ENCODE data around the gene DRICH1.
"Not testable (repeated sequence)": the region's sequence is repeated elsewhere in the genome, so short reads cannot be mapped to it uniquely, and the experiment has no call there.

Gene DRICH1

DNA sequence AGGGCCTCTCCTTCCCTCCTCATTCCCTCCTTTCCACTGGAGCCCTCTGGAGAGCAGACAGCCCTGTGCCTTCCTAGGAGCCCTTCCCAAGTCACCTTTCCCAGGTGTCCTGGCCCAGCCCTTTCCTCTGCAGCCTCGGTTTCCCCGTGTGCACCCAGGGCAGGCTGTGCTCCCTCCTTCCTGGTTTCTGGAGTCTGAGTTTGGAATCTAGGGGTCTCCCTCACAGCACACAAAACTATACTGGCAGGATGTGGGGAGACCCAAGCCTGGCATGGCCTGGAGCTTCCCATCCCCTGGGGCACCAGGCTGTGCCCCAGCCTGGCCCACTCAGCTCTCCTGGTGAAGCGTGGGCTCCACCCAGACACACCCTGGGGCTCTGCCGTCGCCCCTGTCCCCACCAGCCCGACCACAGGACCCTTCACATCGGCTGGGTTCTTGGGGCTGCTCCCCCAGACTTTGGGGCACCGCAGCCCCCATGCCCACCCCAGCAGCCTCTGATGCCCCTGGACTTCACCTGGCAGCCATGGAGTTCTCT lies 58.4 kb downstream of the DRICH1 start:
- no CpG with 5 or more reads among the region's 8 CpGs for WGBS (ENCODE audit: extremely low coverage, insufficient coverage, low lambda C conversion rate)
- not testable (repeated sequence) for H3K79me1 ChIP-seq (ENCODE audit: low read length); H3K36me3 ChIP-seq (ENCODE audit: control insufficient read depth, insufficient read depth, low read length); H3K4me2 ChIP-seq (ENCODE audit: low read length); H2BK15ac ChIP-seq (replicated peaks; ENCODE audit: low read depth); H3K4me3 ChIP-seq (ENCODE audit: low read length); H3K27ac ChIP-seq (ENCODE audit: low read depth, low read length); H3K56ac ChIP-seq (ENCODE audit: low read length); H3K79me2 ChIP-seq (ENCODE audit: control insufficient read depth, insufficient read depth, low read length); H3K23ac ChIP-seq (ENCODE audit: low read length); H2BK120ac ChIP-seq (ENCODE audit: low read depth, low read length); H4K8ac ChIP-seq (ENCODE audit: low read depth, low read length); H2BK5ac ChIP-seq (ENCODE audit: low read length); H2AK5ac ChIP-seq (ENCODE audit: low read length); H3K4me1 ChIP-seq (ENCODE audit: control insufficient read depth, low read depth, low read length); H3K27me3 ChIP-seq (ENCODE audit: insufficient read depth, low read length, poor library complexity); H3K9ac ChIP-seq (ENCODE audit: low read length); H3K18ac ChIP-seq (ENCODE audit: low read length); H3K4ac ChIP-seq (ENCODE audit: low read depth, low read length); H4K5ac ChIP-seq (ENCODE audit: low read length); DNase-seq

DNA sequence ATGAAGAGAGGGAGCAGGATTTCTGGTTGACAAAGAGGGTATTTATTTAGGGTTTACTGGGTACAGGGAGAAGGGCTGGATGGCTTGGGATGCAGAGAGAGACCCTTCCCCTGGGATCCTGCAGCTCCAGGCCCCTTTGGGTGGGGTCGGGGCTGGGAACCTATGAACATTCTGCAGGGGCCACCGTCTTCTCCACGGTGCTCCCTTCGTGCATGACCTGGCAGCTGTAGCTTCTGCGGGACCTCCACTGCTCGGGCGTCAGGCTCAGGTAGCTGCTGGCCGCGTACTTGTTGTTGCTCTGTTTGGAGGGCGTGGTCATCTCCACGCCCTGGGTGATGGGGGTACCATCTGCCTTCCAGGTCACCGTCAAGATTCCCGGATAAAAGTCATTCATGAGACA lies 59.0 kb downstream of the DRICH1 start:
- not testable (repeated sequence) for H2BK5ac ChIP-seq (ENCODE audit: low read length); H3K23ac ChIP-seq (ENCODE audit: low read length); H3K4ac ChIP-seq (ENCODE audit: low read depth, low read length); H3K27ac ChIP-seq (ENCODE audit: low read depth, low read length); H3K4me1 ChIP-seq (ENCODE audit: control insufficient read depth, low read depth, low read length); H3K4me2 ChIP-seq (ENCODE audit: low read length); H3K18ac ChIP-seq (ENCODE audit: low read length); H3K79me2 ChIP-seq (ENCODE audit: control insufficient read depth, insufficient read depth, low read length); H3K4me3 ChIP-seq (ENCODE audit: low read length); H3K79me1 ChIP-seq (ENCODE audit: low read length); H3K9ac ChIP-seq (ENCODE audit: low read length); H3K27me3 ChIP-seq (ENCODE audit: insufficient read depth, low read length, poor library complexity); DNase-seq; H4K5ac ChIP-seq (ENCODE audit: low read length); H2BK15ac ChIP-seq (replicated peaks; ENCODE audit: low read depth); H2BK120ac ChIP-seq (ENCODE audit: low read depth, low read length); H4K8ac ChIP-seq (ENCODE audit: low read depth, low read length); H3K36me3 ChIP-seq (ENCODE audit: control insufficient read depth, insufficient read depth, low read length); H2AK5ac ChIP-seq (ENCODE audit: low read length); H3K56ac ChIP-seq (ENCODE audit: low read length)
- WGBS (ENCODE audit: extremely low coverage, insufficient coverage, low lambda C conversion rate), result no CpG with 5 or more reads among the region's 13 CpGs

DNA sequence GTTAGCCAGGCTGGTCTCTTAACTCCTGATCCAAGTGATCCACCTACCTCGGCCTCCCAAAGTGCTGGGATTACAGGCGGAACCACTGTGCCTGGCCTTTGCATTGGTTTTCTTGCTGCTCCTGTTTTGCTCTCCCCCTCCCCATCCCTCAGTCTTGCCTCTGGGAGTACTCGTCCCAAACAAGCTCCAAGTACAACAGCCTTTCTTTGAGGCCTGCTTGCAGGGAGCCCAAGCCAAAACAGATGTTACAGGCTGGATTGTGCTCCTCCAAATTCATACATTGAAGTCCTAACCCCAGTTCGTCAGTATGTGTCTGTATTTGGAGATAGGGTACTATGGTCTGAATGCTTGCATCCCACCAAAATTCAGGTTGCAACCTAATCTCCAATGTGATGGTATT lies 60.6 kb downstream of the DRICH1 start:
- no peak overlapping the region for H2BK15ac ChIP-seq (replicated peaks; ENCODE audit: low read depth)
- H4K8ac ChIP-seq (ENCODE audit: low read depth, low read length), result no peak overlapping the region
- H3K27me3 ChIP-seq (ENCODE audit: insufficient read depth, low read length, poor library complexity), result no peaks in the 10 kb centered on the region
- no peak overlapping the region for H2BK5ac ChIP-seq (ENCODE audit: low read length)
- no peak overlapping the region for H3K56ac ChIP-seq (ENCODE audit: low read length)
- no peaks in the 10 kb centered on the region for H3K79me2 ChIP-seq (ENCODE audit: control insufficient read depth, insufficient read depth, low read length)
- H2BK120ac ChIP-seq (ENCODE audit: low read depth, low read length), result no peak overlapping the region
- no peaks in the 10 kb centered on the region for H3K36me3 ChIP-seq (ENCODE audit: control insufficient read depth, insufficient read depth, low read length)
- H3K4ac ChIP-seq (ENCODE audit: low read depth, low read length), result no peak overlapping the region
- WGBS (ENCODE audit: extremely low coverage, insufficient coverage, low lambda C conversion rate), result no CpG with 5 or more reads among the region's 4 CpGs
- H3K27ac ChIP-seq (ENCODE audit: low read depth, low read length), result no peak overlapping the region
- H3K9ac ChIP-seq (ENCODE audit: low read length), result no peak overlapping the region
- no peak overlapping the region for H3K23ac ChIP-seq (ENCODE audit: low read length)
- no peak overlapping the region for H4K5ac ChIP-seq (ENCODE audit: low read length)
- no peak for DNase-seq
- no peaks in the 10 kb centered on the region for H3K79me1 ChIP-seq (ENCODE audit: low read length)
- peaks cover 6% of the 10 kb centered on the region for H3K4me1 ChIP-seq (ENCODE audit: control insufficient read depth, low read depth, low read length)
- no peak overlapping the region for H3K18ac ChIP-seq (ENCODE audit: low read length)
- no peak overlapping the region for H3K4me2 ChIP-seq (ENCODE audit: low read length)
- H2AK5ac ChIP-seq (ENCODE audit: low read length), result no peak overlapping the region
- no peak overlapping the region for H3K4me3 ChIP-seq (ENCODE audit: low read length)

DNA sequence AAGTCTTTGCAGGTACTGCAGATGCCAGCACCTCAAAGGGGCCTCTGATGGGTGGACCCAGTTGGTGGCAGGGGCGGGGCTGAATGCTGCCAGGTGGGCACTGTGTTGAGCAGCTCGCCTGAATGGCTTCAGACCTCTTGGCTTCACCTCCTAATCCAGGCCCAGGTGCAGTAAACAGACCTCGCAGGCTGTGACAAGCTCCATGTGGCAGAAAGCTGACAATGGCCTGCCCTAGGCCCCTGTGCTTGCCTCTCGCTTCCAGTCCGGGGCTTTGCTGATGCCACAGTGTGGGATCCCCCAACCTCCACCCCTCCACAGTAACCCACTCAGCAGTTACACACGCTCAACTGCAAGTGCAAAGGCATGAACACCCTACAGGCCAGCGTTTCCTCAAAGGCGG lies 61.4 kb downstream of the DRICH1 start:
- H4K5ac ChIP-seq (ENCODE audit: low read length), result no peak overlapping the region

DNA sequence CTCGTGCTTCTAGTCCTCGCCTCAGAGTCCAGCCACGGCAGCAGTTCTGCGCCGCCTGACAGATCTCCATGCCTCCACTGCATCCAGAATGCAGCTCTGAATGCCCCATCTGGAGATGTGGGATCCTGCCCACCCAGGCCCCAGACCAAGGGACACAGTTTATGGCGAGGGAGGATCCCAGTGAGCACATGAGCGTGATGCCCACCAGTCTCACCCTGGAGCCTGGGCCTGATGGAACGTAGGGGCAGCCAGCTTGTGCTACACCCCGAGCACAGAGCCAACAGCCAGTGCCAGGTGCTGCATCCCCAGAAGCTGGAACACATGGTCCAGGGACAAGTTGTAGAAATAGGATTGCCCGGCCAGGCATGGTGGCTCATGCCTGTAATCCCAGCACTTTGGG lies 62.4 kb downstream of the DRICH1 start:
- no peak for DNase-seq
- Histone ChIP-seq H3K27me3 (ENCODE audit: insufficient read depth, low read length, poor library complexity) (no peaks in the 10 kb centered on the region), H2BK15ac (replicated peaks; ENCODE audit: low read depth) (no peak overlapping the region), H2BK120ac (ENCODE audit: low read depth, low read length) (no peak overlapping the region), H3K4ac (ENCODE audit: low read depth, low read length) (no peak overlapping the region), H3K79me2 (ENCODE audit: control insufficient read depth, insufficient read depth, low read length) (no peaks in the 10 kb centered on the region), H3K4me1 (ENCODE audit: control insufficient read depth, low read depth, low read length) (peaks cover 6% of the 10 kb centered on the region), H3K4me3 (ENCODE audit: low read length) (no peak overlapping the region), H3K9ac (ENCODE audit: low read length) (no peak overlapping the region), H3K23ac (ENCODE audit: low read length) (no peak overlapping the region), H4K5ac (ENCODE audit: low read length) (no peak overlapping the region), H3K79me1 (ENCODE audit: low read length) (no peaks in the 10 kb centered on the region), H2BK5ac (ENCODE audit: low read length) (no peak overlapping the region), H3K56ac (ENCODE audit: low read length) (no peak overlapping the region), H3K4me2 (ENCODE audit: low read length) (no peak overlapping the region), H3K27ac (ENCODE audit: low read depth, low read length) (no peak overlapping the region), H3K18ac (ENCODE audit: low read length) (no peak overlapping the region), H2AK5ac (ENCODE audit: low read length) (no peak overlapping the region), H4K8ac (ENCODE audit: low read depth, low read length) (no peak overlapping the region), H3K36me3 (ENCODE audit: control insufficient read depth, insufficient read depth, low read length) (no peaks in the 10 kb centered on the region)
- WGBS (ENCODE audit: extremely low coverage, insufficient coverage, low lambda C conversion rate), result no CpG with 5 or more reads among the region's 10 CpGs

More for the DNA sequence above, 61.4 kb downstream of the DRICH1 start:
- no peaks in the 10 kb centered on the region for H3K79me2 ChIP-seq (ENCODE audit: control insufficient read depth, insufficient read depth, low read length)
- no peak for DNase-seq
- peaks cover 6% of the 10 kb centered on the region for H3K4me1 ChIP-seq (ENCODE audit: control insufficient read depth, low read depth, low read length)
- no peak overlapping the region for H3K23ac ChIP-seq (ENCODE audit: low read length)
- no peak overlapping the region for H2BK15ac ChIP-seq (replicated peaks; ENCODE audit: low read depth)
- H3K9ac ChIP-seq (ENCODE audit: low read length), result no peak overlapping the region
- H2BK5ac ChIP-seq (ENCODE audit: low read length), result no peak overlapping the region
- H3K27me3 ChIP-seq (ENCODE audit: insufficient read depth, low read length, poor library complexity), result no peaks in the 10 kb centered on the region
- no peak overlapping the region for H2BK120ac ChIP-seq (ENCODE audit: low read depth, low read length)
- no peak overlapping the region for H3K4ac ChIP-seq (ENCODE audit: low read depth, low read length)
- no peak overlapping the region for H3K4me3 ChIP-seq (ENCODE audit: low read length)
- no CpG with 5 or more reads among the region's 8 CpGs for WGBS (ENCODE audit: extremely low coverage, insufficient coverage, low lambda C conversion rate)
- H2AK5ac ChIP-seq (ENCODE audit: low read length), result no peak overlapping the region
- H3K18ac ChIP-seq (ENCODE audit: low read length), result no peak overlapping the region
- H3K79me1 ChIP-seq (ENCODE audit: low read length), result no peaks in the 10 kb centered on the region
- H3K36me3 ChIP-seq (ENCODE audit: control insufficient read depth, insufficient read depth, low read length), result no peaks in the 10 kb centered on the region
- no peak overlapping the region for H3K4me2 ChIP-seq (ENCODE audit: low read length)
- H3K56ac ChIP-seq (ENCODE audit: low read length), result no peak overlapping the region
- H3K27ac ChIP-seq (ENCODE audit: low read depth, low read length), result no peak overlapping the region
- no peak overlapping the region for H4K8ac ChIP-seq (ENCODE audit: low read depth, low read length)

DNA sequence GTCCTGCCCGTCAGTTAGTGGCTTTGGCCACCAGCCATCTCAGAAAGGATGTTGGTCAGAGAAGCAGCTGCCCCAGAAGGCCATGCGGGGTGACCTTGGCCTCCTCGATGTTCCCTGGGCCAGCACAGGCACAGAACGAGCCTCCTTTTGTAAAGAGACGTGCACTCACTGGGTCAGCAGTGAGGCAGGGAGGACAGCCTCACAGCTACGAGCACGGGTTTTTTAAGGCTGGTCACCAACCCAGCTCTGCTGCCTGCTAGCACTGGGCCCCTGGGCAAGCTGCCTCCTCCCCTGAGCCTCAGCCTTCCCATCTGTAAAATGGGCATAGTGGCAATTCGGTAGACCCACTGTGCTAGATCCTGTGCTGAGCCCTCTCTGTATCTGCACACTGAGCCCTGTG lies 62.8 kb downstream of the DRICH1 start:
- H3K56ac ChIP-seq (ENCODE audit: low read length), result no peak overlapping the region
- no peaks in the 10 kb centered on the region for H3K79me1 ChIP-seq (ENCODE audit: low read length)
- H3K18ac ChIP-seq (ENCODE audit: low read length), result no peak overlapping the region
- no peak overlapping the region for H2BK15ac ChIP-seq (replicated peaks; ENCODE audit: low read depth)
- no peak overlapping the region for H4K5ac ChIP-seq (ENCODE audit: low read length)
- no peak overlapping the region for H3K23ac ChIP-seq (ENCODE audit: low read length)
- no peak overlapping the region for H2BK5ac ChIP-seq (ENCODE audit: low read length)
- no peak overlapping the region for H3K27ac ChIP-seq (ENCODE audit: low read depth, low read length)
- no peaks in the 10 kb centered on the region for H3K36me3 ChIP-seq (ENCODE audit: control insufficient read depth, insufficient read depth, low read length)
- H3K4me3 ChIP-seq (ENCODE audit: low read length), result no peak overlapping the region
- H3K9ac ChIP-seq (ENCODE audit: low read length), result no peak overlapping the region
- H3K4me2 ChIP-seq (ENCODE audit: low read length), result no peak overlapping the region
- no peak overlapping the region for H4K8ac ChIP-seq (ENCODE audit: low read depth, low read length)
- no peak for DNase-seq
- no peak overlapping the region for H2BK120ac ChIP-seq (ENCODE audit: low read depth, low read length)
- no peak overlapping the region for H2AK5ac ChIP-seq (ENCODE audit: low read length)
- H3K79me2 ChIP-seq (ENCODE audit: control insufficient read depth, insufficient read depth, low read length), result no peaks in the 10 kb centered on the region
- no peak overlapping the region for H3K4ac ChIP-seq (ENCODE audit: low read depth, low read length)
- WGBS (ENCODE audit: extremely low coverage, insufficient coverage, low lambda C conversion rate), result no CpG with 5 or more reads among the region's 8 CpGs
- H3K4me1 ChIP-seq (ENCODE audit: control insufficient read depth, low read depth, low read length), result peaks cover 6% of the 10 kb centered on the region
- H3K27me3 ChIP-seq (ENCODE audit: insufficient read depth, low read length, poor library complexity), result no peaks in the 10 kb centered on the region
